ENCODE data around the gene KIF23.

DNA sequence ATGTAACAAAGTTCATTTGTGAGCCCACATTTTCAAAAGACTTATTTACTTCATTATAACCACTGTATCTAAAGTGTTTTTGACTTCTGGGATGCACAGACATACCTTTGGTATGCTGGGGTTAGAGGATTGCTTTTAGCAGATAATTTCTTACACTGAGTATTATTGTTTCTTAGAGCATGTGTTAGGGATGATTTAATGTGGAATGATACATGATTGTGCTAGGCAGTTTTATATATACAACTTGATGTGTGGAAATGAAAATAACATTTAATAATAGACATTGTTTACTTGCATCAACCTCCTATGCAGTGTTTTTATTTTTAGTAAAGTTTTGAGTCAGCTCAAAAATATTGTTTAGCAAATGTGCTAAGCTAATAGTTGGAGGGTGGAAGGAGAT is 3.4 kb downstream of the KIF23 start:
- TF ChIP-seq, protein P1, sequence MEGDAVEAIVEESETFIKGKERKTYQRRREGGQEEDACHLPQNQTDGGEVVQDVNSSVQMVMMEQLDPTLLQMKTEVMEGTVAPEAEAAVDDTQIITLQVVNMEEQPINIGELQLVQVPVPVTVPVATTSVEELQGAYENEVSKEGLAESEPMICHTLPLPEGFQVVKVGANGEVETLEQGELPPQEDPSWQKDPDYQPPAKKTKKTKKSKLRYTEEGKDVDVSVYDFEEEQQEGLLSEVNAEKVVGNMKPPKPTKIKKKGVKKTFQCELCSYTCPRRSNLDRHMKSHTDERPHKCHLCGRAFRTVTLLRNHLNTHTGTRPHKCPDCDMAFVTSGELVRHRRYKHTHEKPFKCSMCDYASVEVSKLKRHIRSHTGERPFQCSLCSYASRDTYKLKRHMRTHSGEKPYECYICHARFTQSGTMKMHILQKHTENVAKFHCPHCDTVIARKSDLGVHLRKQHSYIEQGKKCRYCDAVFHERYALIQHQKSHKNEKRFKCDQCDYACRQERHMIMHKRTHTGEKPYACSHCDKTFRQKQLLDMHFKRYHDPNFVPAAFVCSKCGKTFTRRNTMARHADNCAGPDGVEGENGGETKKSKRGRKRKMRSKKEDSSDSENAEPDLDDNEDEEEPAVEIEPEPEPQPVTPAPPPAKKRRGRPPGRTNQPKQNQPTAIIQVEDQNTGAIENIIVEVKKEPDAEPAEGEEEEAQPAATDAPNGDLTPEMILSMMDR (conservative IDR thresholded peaks at IDR 0.05; ENCODE audit: low read length), result no peak
- TF ChIP-seq EZH2phosphoT487 (IDR thresholded peaks at IDR 0.05; ENCODE audit: borderline replicate concordance, low read depth, low read length), result no peak
